Fibroblast of skin of left quadriceps (primary cell): ENCODE results near the gene SLC35C1.
"Not testable (repeated sequence)": the region's sequence is repeated elsewhere in the genome, so short reads cannot be mapped to it uniquely, and the experiment has no call there.

Experiments used
- DNase-seq, 2 experiments: peaks; one replicate each; pipeline ENCODE4 v3.0.0-alpha.2; 2013; ENCODE audit warnings: low read depth in 2 of 2

The SLC35C1 gene

GRCh38 chr11:45811109-45811435 lies 6.1 kb downstream of the SLC35C1 start:
- DNase-seq = no peak

GRCh38 chr11:45811571-45812290 lies 6.8 kb downstream of the SLC35C1 start:
- no peak for DNase-seq

- DNase-seq = no peak
Observed at GRCh38 chr11:45812581-45813548, 7.9 kb downstream of the SLC35C1 start.

- DNase-seq = no peak
Observed at GRCh38 chr11:45815747-45816146, 10.8 kb downstream of the SLC35C1 start.

GRCh38 chr11:45816614-45817013 lies 11.7 kb downstream of the SLC35C1 start:
- no peak for DNase-seq

- DNase-seq = no peak
Observed at GRCh38 chr11:45817191-45817590, 12.2 kb downstream of the SLC35C1 start.

DNA sequence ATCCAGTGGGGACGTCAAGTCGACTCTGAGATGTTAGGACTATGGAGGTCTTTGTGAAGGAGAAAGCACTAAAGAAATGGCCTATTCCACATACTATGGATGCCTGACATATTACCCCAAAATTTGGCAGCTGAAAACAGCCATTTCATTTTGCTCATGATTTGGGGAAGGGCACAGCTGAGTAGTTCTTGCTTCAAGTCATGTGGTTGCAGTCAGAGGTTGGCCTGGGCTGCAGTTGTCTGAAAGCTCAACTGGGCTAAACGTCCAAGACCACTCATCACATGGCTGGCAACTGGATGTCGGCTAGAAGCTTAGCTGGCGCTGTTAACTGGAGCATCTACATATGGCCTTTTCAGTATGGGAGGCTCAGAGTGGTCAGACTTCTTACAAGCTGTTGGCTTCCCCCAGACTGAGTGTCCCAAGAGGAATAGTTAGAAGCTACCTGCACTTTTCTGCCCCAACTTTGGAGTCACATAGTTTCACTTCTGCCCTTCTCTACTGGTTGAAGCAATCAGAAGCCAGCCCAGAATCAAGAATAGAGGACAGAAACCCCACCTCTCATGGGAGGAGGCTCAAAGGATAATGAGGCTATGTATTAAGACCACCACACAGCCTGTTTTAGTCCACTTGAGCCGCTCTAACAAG lies 14.1 kb downstream of the SLC35C1 start:
- no peak for DNase-seq

DNA sequence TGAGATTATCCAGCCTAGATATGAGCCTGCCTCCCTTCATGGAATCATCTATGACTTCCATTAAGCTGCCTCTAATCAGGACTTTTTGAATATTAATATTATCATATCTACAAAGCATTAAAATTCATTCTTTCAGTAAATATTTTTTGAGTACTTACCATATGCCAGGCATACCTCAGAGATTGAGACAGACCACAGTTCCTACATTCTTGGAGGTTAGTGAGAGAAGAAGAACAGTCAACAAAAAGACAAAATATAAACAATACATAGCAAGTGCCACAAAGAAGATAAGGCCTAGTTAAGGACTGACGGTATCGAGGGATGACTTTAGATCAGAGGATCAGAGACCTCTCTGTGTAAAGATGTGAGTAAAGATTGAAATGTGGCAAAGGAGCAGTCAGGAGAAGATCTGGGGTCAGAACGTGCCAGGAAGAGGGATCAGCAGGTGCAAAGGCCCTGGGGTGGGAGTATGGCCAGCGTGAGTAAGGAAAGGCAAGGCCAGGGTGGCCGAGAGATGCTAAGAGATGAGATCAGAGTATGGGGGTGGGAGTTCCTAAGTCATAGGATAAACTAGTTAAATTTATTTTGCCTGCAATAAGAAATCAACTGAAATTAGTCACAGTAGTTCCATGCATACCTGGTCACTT lies 15.4 kb downstream of the SLC35C1 start:
- DNase-seq = no peak

DNA sequence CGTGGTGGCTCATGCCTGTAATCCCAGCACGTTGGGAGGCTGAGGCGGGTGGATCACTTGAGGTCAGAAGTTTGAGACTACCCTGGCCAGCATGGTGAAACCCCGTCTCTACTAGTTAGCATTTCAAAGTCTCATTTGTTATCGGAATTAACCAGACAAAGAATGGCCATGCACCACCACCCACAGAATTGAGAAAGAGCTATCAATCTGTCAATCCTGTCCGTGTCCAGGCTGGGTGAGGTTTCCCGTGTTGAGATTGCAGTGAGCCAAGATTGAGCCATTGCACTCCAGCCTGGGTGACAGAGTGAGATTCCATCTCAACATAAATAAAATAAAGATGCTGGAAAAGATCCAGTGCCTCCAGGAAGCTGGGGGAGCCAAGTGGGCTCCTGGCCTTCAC lies 21.5 kb downstream of the SLC35C1 start:
- DNase-seq = not testable (repeated sequence)

GRCh38 chr11:45827123-45827522 lies 22.2 kb downstream of the SLC35C1 start:
- no peak for DNase-seq

GRCh38 chr11:45828996-45829395 lies 24.0 kb downstream of the SLC35C1 start:
- no peak for DNase-seq

DNA sequence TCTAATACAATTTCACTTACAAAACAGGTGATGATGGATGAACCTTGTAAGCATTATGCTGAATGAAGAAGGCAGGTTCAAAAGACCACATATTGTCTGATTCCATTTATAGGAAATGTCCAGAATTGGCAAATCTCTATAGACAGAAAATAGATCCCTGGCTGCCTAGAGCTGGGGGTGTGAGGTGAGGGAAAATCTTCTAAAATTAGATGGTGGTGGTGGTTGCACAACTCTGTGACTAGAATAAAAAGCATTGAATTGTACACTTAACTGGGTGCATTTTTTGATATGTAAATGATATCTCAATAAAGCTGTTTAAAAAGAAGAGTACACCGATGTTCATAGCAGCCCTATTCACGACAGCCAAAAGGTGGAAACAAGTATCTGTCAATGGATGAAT lies 25.6 kb downstream of the SLC35C1 start:
- DNase-seq = no peak

DNA sequence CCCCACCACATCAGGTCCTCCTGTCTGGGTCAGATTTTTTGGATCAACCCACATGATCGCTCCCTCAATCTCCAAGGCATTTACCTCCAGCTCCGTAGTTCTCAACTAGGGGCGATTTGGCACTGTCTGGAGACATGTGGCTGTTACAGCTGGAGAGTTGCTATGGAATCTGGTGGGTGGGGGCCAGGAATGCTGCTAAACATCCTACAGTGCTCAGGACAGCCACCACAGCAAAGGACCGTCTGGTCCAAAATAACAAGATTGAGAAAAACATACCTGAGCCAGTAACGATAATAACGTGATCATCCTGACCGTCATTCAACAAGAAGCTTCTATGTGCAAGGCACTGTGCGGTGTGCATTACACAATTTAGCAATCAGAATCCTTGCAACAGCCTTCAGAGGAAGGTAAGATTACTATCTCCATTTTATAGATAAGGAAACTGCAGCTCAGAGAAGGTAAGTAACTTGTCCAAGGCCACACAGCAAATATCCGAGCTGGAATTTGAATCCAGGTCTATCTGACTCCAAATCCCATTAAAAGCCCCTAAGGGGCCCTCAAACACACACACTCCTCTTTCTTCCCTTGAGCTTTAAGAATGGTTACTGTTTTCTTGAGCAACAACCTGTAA lies 28.0 kb downstream of the SLC35C1 start:
- DNase-seq = no peak

DNA sequence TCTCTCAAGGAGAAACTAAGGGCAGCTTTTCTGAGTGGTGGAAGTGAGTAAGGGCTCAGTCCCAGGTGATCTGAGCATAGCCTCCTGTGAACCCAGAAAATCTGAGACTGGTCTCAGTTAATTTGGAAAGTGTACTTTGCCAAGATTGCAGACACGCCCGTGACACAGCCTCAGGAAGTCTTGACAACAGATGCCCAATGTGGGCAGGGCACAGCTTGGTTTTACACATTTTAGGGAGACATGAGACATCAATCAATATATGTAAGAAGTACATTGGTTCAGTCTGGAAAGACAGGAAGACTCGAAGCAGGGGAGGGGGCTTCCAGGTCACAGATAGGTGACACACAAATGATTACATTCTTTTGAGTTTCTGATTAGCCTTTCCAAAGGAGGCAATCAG lies 28.8 kb downstream of the SLC35C1 start:
- DNase-seq = no peak

GRCh38 chr11:45834298-45834756 lies 29.4 kb downstream of the SLC35C1 start:
- no peak for DNase-seq

GRCh38 chr11:45839204-45839603 lies 34.3 kb downstream of the SLC35C1 start:
- DNase-seq = no peak

DNA sequence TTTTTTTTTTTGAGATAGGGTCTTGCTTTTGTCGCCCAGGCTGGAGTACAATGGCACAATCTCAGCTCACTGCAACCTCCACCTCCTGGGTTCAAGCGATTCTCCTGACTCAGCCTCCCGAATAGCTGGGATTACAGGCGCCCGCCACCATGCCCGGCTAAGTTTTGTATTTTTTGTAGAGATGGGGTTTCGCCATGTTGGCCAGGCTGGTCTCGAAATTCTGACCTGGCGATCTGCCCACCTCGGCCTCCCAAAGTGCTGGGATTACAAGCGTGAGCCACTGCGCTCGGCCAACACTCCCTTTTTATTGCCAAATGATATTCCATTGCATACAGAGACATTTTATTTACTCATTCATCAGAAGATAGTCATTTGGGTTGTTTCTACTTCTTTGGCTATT lies 35.3 kb downstream of the SLC35C1 start:
- not testable (repeated sequence) for DNase-seq

DNA sequence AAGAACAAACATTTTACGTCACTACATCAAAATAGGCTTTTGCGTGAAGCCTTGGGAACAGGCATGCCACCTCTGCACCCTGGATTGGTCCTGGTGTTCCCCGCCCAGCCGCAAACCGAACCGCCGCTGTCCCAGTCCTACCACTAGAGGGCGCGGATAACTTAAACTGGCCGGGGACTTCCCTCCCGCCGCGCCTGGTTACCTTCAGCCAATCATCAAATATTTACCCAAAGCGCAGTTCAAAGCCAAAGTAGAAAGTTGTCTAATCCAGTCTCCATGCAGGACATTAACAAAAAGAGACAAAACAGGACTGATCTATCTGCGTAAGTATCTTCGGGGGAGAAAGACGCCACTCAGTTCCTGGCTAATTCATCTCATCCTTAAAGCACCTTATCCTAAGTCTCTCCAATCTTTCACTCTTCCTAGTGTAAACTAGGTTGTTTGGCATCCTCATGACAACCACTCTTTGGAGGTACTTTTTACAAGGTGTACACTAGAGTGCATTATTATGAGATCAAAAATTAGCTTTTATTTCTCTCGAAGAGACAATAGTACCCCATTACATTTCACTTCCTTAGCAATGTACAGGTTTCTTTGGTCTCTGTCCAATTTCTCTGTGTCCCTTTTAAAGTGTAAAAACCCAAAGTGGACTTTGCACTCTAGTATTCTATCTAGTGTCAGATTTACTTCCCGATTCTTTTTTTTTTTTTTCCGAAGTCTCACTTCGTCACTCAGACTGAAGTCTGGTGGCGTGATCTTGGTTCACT lies 38.4 kb downstream of the SLC35C1 start:
- peak; percentile 53 to 56 for DNase-seq

DNA sequence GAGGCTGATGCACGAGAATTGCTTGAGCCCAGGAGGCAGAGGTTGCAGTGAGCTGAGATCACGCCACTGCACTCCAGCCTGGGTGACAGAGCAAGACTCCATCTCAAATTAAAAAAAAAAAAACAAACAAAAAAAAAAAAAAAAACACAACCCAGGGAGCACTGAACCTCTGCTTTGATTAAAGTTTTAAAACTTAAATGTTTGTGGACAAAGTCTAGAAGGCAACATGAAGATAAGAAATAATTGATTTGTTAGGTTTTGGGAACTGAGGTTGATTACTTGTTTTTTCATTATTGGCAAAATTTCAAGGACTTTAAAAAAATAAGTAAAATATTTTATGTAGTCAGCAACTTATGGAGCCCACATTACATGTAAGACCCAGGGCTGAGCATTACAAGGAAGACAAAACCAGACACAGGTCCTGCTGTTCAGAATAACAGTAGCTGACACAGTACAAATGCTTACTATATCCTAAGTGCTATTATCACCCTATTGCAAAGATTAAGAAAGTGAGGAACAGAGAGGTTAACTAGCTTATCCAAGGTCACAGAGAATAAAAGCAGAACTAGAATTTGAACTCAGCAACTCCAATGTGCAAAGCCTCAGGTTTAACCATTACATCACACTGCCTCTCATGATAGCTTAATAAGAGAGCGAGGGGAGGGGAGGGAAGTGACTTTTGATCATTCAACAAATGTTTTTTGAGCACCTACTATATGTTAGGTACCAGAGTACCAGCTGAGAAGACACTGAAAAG lies 40.1 kb downstream of the SLC35C1 start:
- no peak for DNase-seq

GRCh38 chr11:45846174-45846675 lies 41.3 kb downstream of the SLC35C1 start:
- DNase-seq = no peak
